ENCODE measurements around the gene OTOF.

GRCh38 chr2:26493566-26493965, 15.6 kb upstream of the OTOF start:
- TF ChIP-seq, protein P1, sequence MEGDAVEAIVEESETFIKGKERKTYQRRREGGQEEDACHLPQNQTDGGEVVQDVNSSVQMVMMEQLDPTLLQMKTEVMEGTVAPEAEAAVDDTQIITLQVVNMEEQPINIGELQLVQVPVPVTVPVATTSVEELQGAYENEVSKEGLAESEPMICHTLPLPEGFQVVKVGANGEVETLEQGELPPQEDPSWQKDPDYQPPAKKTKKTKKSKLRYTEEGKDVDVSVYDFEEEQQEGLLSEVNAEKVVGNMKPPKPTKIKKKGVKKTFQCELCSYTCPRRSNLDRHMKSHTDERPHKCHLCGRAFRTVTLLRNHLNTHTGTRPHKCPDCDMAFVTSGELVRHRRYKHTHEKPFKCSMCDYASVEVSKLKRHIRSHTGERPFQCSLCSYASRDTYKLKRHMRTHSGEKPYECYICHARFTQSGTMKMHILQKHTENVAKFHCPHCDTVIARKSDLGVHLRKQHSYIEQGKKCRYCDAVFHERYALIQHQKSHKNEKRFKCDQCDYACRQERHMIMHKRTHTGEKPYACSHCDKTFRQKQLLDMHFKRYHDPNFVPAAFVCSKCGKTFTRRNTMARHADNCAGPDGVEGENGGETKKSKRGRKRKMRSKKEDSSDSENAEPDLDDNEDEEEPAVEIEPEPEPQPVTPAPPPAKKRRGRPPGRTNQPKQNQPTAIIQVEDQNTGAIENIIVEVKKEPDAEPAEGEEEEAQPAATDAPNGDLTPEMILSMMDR (IDR thresholded peaks at IDR 0.05; ENCODE audit: low read depth, low read length), result no peak
- no peak for TF ChIP-seq EZH2phosphoT487 (IDR thresholded peaks at IDR 0.05; ENCODE audit: low read depth)
